Mesendoderm (in vitro differentiated cells): ENCODE results near the gene TET1.
"Not testable (repeated sequence)": the region's sequence is repeated elsewhere in the genome, so short reads cannot be mapped to it uniquely, and the experiment has no call there.

Experiments used
- DNase-seq: peaks from one replicate; pipeline ENCODE4 v3.0.0; 2013
- H2AK5ac ChIP-seq: 2 replicates; pipeline ENCODE4 v1.6.1; 2013; ENCODE audit warnings: low read length, inconsistent platforms
- H2BK120ac ChIP-seq: 2 replicates; pipeline ENCODE4 v1.6.1; 2013; ENCODE audit warnings: low read depth, mild to moderate bottlenecking, low read length, moderate library complexity, mixed read lengths
- H2BK15ac ChIP-seq: replicated peaks from 2 replicates; pipeline ENCODE4 v1.6.1; 2013; ENCODE audit warnings: low read depth, mild to moderate bottlenecking, moderate library complexity
- H2BK5ac ChIP-seq: 2 replicates; pipeline ENCODE4 v1.6.1; 2013; ENCODE audit warnings: low read length, inconsistent platforms
- H3K18ac ChIP-seq: 2 replicates; pipeline ENCODE4 v1.6.1; 2013; ENCODE audit warnings: mild to moderate bottlenecking, low read length, mixed read lengths
- H3K23ac ChIP-seq: one replicate; pipeline ENCODE4 v1.6.1; 2013; ENCODE audit warnings: low read length
- H3K27ac ChIP-seq: 2 replicates; pipeline ENCODE4 v1.5.1; 2013; ENCODE audit warnings: low read depth, mild to moderate bottlenecking, inconsistent platforms, low read length, moderate library complexity
- H3K27me3 ChIP-seq: 2 replicates; pipeline ENCODE4 v1.6.1; 2013; ENCODE audit warnings: low read length, control low read depth, mild to moderate bottlenecking, inconsistent platforms; ENCODE audit not compliant: insufficient read depth, poor library complexity
- H3K36me3 ChIP-seq: 2 replicates; pipeline ENCODE4 v1.6.1; 2013; ENCODE audit warnings: low read length, inconsistent platforms; ENCODE audit not compliant: control insufficient read depth, insufficient read depth
- H3K4ac ChIP-seq: one replicate; pipeline ENCODE4 v1.6.1; 2013; ENCODE audit warnings: low read depth, mild to moderate bottlenecking, low read length, moderate library complexity
- H3K4me1 ChIP-seq: 2 replicates; pipeline ENCODE4 v1.6.1; 2013; ENCODE audit warnings: low read depth, low read length, inconsistent platforms; ENCODE audit not compliant: control insufficient read depth
- H3K4me2 ChIP-seq: 2 replicates; pipeline ENCODE4 v1.6.1; 2013; ENCODE audit warnings: low read length
- H3K4me3 ChIP-seq: 2 replicates; pipeline ENCODE4 v1.5.1; 2013; ENCODE audit warnings: mild to moderate bottlenecking, low read length
- H3K56ac ChIP-seq: one replicate; pipeline ENCODE4 v1.6.1; 2013; ENCODE audit warnings: low read length
- H3K79me1 ChIP-seq: 2 replicates; pipeline ENCODE4 v1.6.1; 2013; ENCODE audit warnings: low read length, inconsistent platforms
- H3K79me2 ChIP-seq: 2 replicates; pipeline ENCODE4 v1.6.1; 2013; ENCODE audit warnings: mild to moderate bottlenecking, low read length; ENCODE audit not compliant: control insufficient read depth, insufficient read depth
- H3K9ac ChIP-seq: 2 replicates; pipeline ENCODE4 v1.6.1; 2013; ENCODE audit warnings: low read length, inconsistent platforms
- H4K5ac ChIP-seq: one replicate; pipeline ENCODE4 v1.6.1; 2013; ENCODE audit warnings: low read length
- H4K8ac ChIP-seq: one replicate; pipeline ENCODE4 v1.6.1; 2013; ENCODE audit warnings: low read depth, mild to moderate bottlenecking, control low read depth, low read length, moderate library complexity
- WGBS: extraction: QIAGEN DNeasy Blood & Tissue Kit; methylation state at CpG from one replicate; pipeline ENCODE4 v1.1.7; 2013; ENCODE audit warnings: low lambda C conversion rate, missing lambda C conversion rate; ENCODE audit not compliant: insufficient coverage; ENCODE audit errors: extremely low coverage; 5-methylcytosine and 5-hydroxymethylcytosine counted together

The TET1 gene

DNA sequence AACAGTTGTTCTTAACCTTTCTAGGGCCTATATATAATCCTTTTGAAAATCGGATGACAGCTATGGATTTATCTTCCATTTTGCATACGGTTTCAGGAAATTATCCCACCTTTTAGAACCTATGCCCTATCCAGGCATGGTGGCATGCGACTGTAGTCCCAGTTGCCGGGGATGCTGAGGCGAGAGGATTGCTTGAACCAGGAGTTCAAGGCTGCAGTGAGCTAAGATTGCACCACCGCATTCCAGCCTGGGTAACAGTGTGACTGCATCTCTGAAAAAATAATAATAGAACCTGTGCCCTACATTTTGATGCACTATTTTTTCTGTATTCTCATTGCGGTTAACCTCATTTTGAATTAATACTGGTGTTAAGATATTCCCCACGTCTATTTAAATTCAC, 172.5 kb downstream of the TET1 start:
- H4K8ac ChIP-seq: no peak overlapping the region
- no peak overlapping the region for H3K4me3 ChIP-seq
- no peaks in the 10 kb centered on the region for H3K27me3 ChIP-seq
- no peak overlapping the region for H4K5ac ChIP-seq
- no peak overlapping the region for H3K4me2 ChIP-seq
- no peak overlapping the region for H3K23ac ChIP-seq
- no peak overlapping the region for H3K9ac ChIP-seq
- no peak overlapping the region for H3K18ac ChIP-seq
- H3K4me1 ChIP-seq: no peaks in the 10 kb centered on the region
- peaks cover 13% of the 10 kb centered on the region for H3K79me2 ChIP-seq
- no peak overlapping the region for H2BK5ac ChIP-seq
- no peak overlapping the region for H2BK120ac ChIP-seq
- peaks cover 9% of the 10 kb centered on the region for H3K36me3 ChIP-seq
- H3K4ac ChIP-seq: no peak overlapping the region
- no peak for DNase-seq
- H3K56ac ChIP-seq: no peak overlapping the region
- no peak overlapping the region for H2BK15ac ChIP-seq
- no peak overlapping the region for H3K27ac ChIP-seq
- no peak overlapping the region for H2AK5ac ChIP-seq
- H3K79me1 ChIP-seq: peaks cover 11% of the 10 kb centered on the region
- no CpG with 5 or more reads among the region's 8 CpGs for WGBS

DNA sequence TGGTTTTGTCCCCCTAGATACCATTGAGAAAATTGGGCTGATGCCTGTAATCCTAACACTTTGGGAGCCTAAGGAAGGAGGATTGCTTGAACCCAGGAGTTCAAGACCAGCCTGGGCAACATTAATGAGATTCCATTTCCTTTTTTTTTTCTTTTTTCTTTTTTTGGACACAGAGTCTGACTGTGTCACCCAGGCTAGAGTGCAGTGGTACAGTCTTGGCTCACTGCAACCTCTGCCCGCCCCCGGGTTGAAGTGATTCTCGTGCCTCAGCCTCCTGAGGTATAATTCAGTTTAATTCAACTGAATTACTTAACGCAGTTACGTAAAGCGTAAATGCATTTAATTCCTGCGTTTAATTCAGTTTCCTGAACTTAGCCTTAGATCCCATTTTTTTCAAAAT, 174.2 kb downstream of the TET1 start:
- no peak overlapping the region for H2BK120ac ChIP-seq
- H2BK15ac ChIP-seq: no peak overlapping the region
- no peak overlapping the region for H3K4me3 ChIP-seq
- H2BK5ac ChIP-seq: no peak overlapping the region
- H3K4me2 ChIP-seq: no peak overlapping the region
- H3K4me1 ChIP-seq: no peaks in the 10 kb centered on the region
- H3K27me3 ChIP-seq: no peaks in the 10 kb centered on the region
- H3K36me3 ChIP-seq: peaks cover 11% of the 10 kb centered on the region
- H3K27ac ChIP-seq: no peak overlapping the region
- no peak overlapping the region for H3K9ac ChIP-seq
- H3K79me2 ChIP-seq: peaks cover 12% of the 10 kb centered on the region
- H2AK5ac ChIP-seq: no peak overlapping the region
- peaks cover 11% of the 10 kb centered on the region for H3K79me1 ChIP-seq
- no peak overlapping the region for H4K5ac ChIP-seq
- no peak for DNase-seq
- no peak overlapping the region for H4K8ac ChIP-seq
- H3K4ac ChIP-seq: no peak overlapping the region
- H3K23ac ChIP-seq: no peak overlapping the region
- H3K56ac ChIP-seq: no peak overlapping the region
- H3K18ac ChIP-seq: no peak overlapping the region
- no CpG with 5 or more reads among the region's 7 CpGs for WGBS

DNA sequence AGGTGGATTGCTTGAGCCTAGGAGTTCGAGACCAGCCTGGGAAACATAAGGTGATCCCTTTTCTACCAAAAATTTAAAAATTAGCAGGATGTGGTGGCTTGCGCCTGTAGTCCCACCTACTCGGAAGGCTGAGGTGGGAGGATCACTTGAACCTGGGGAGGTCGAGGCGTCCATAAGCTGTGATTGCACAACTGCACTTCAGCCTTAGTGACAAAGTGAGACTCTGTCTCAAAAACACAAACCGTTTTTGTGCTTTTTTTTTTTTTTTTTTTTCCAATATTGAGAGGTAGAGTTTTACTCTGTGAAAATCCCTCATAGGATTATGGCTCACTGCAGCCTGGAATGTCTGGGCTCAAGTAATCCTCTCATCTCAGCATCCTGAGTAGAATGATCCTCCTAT, 175.0 kb downstream of the TET1 start:
- H3K79me1 ChIP-seq: peaks cover 11% of the 10 kb centered on the region
- H3K27ac ChIP-seq: no peak overlapping the region
- no peak overlapping the region for H2BK5ac ChIP-seq
- H3K56ac ChIP-seq: no peak overlapping the region
- no peak overlapping the region for H3K23ac ChIP-seq
- H3K4me3 ChIP-seq: no peak overlapping the region
- H4K5ac ChIP-seq: no peak overlapping the region
- H3K27me3 ChIP-seq: no peaks in the 10 kb centered on the region
- no peak overlapping the region for H3K9ac ChIP-seq
- no peaks in the 10 kb centered on the region for H3K4me1 ChIP-seq
- no peak overlapping the region for H4K8ac ChIP-seq
- H2BK120ac ChIP-seq: no peak overlapping the region
- H3K4me2 ChIP-seq: no peak overlapping the region
- H3K79me2 ChIP-seq: peaks cover 12% of the 10 kb centered on the region
- no peak overlapping the region for H3K4ac ChIP-seq
- DNase-seq: no peak
- WGBS: no CpG with 5 or more reads among the region's 6 CpGs
- H2BK15ac ChIP-seq: no peak overlapping the region
- peaks cover 11% of the 10 kb centered on the region for H3K36me3 ChIP-seq
- H2AK5ac ChIP-seq: no peak overlapping the region
- no peak overlapping the region for H3K18ac ChIP-seq

DNA sequence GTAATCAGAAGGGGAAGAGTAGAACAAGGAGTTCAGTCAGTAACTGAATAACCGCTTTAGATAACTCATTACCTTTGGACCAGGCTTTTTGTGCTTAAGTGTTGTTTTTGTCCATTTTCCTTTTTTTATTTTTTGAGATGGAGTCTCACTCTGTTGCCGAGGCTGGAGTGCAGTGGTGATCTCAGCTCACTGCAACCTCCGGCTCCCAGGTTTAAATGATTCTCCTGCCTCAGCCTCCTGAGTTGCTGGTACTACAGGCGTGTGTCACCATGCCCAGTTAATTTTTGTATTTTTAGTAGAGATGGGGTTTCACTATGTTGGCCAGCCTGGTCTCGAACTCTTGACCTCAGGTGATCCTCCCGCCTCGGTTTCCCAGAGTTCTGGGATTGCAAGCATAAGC, 175.6 kb downstream of the TET1 start:
- H2BK15ac ChIP-seq, H3K27me3 ChIP-seq, H3K27ac ChIP-seq, H2BK5ac ChIP-seq, DNase-seq, H4K8ac ChIP-seq, H2AK5ac ChIP-seq, H3K4me3 ChIP-seq, H3K18ac ChIP-seq, H3K79me2 ChIP-seq, H3K23ac ChIP-seq, H4K5ac ChIP-seq, H3K4ac ChIP-seq, H3K9ac ChIP-seq, H3K56ac ChIP-seq, H2BK120ac ChIP-seq, H3K4me1 ChIP-seq, H3K4me2 ChIP-seq: not testable (repeated sequence)
- H3K79me1 ChIP-seq: peaks cover 11% of the 10 kb centered on the region
- peaks cover 11% of the 10 kb centered on the region for H3K36me3 ChIP-seq
- WGBS: no CpG with 5 or more reads among the region's 7 CpGs

DNA sequence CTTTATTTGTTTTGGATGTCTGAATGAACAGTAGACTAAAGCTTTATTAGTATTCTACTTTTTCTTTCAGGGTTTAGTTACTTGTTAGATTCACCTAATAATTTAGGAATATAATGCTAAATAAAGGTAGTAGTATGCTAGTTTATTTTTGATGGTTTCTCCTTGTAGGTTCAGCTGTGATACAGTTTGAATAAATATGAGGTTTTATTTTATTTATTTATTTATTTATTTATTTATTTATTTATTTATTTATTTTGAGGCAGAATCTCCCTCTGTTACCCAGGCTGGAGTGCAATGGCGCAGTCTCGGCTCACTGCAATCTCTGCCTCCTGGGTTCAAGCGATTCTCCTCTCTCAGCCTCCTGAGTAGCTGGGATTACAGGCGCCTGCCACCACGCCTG, 180.5 kb downstream of the TET1 start:
- H3K36me3 ChIP-seq: peaks cover 18% of the 10 kb centered on the region

DNA sequence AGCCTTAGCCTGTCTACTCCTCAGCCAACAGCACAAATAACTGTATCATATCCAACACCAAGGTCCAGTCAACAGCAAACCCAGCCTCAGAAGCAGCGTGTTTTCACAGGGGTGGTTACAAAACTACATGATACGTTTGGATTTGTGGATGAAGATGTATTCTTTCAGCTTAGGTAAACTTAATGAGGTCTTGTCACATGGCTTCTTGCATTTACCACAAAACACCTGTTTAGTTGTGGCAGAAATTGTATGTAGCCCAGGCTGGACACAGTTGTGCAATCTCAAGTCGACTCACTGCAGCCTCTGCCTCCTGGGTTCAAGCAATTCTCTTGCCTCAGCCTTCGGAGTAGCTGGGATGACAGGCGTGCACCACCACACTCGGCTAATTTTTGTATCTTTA, 182.3 kb downstream of the TET1 start:
- Histone ChIP-seq H3K36me3 (peaks cover 13% of the 10 kb centered on the region), H3K79me2 (no peaks in the 10 kb centered on the region), H3K18ac (no peak overlapping the region), H3K79me1 (no peaks in the 10 kb centered on the region), H4K5ac (no peak overlapping the region), H3K23ac (no peak overlapping the region), H3K27me3 (no peaks in the 10 kb centered on the region), H3K27ac (no peak overlapping the region), H4K8ac (no peak overlapping the region), H2BK5ac (no peak overlapping the region), H3K4ac (no peak overlapping the region), H3K4me1 (no peaks in the 10 kb centered on the region), H3K4me2 (no peak overlapping the region), H3K9ac (no peak overlapping the region), H3K56ac (no peak overlapping the region), H3K4me3 (no peak overlapping the region), H2BK120ac (no peak overlapping the region), H2BK15ac (no peak overlapping the region), H2AK5ac (no peak overlapping the region)
- WGBS: no CpG with 5 or more reads among the region's 6 CpGs
- no peak for DNase-seq

More for the DNA sequence above, 180.5 kb downstream of the TET1 start:
- H4K5ac ChIP-seq, H3K9ac ChIP-seq, H2BK5ac ChIP-seq, H3K79me2 ChIP-seq, H3K23ac ChIP-seq, DNase-seq, H4K8ac ChIP-seq, H3K79me1 ChIP-seq, H3K4me2 ChIP-seq, H2BK15ac ChIP-seq, H2BK120ac ChIP-seq, H3K56ac ChIP-seq, H3K4me3 ChIP-seq, H3K27ac ChIP-seq, H3K27me3 ChIP-seq, H2AK5ac ChIP-seq, H3K4me1 ChIP-seq, H3K4ac ChIP-seq, H3K18ac ChIP-seq: not testable (repeated sequence)
- no CpG with 5 or more reads among the region's 5 CpGs for WGBS
